Measurements from ENCODE around the gene POLR2L. TPM values are rescaled to one million over a fixed set of nuclear protein-coding genes. Genes with fewer than 3 reads are reported as not detected.

The POLR2L gene
- total and polyA plus RNA-seq, 2 of the 13 experiments (the other 11 are each of a cell fraction or from before 2014, with no cell fraction given), result 104 to 114 TPM

- TF ChIP-seq, protein P1, sequence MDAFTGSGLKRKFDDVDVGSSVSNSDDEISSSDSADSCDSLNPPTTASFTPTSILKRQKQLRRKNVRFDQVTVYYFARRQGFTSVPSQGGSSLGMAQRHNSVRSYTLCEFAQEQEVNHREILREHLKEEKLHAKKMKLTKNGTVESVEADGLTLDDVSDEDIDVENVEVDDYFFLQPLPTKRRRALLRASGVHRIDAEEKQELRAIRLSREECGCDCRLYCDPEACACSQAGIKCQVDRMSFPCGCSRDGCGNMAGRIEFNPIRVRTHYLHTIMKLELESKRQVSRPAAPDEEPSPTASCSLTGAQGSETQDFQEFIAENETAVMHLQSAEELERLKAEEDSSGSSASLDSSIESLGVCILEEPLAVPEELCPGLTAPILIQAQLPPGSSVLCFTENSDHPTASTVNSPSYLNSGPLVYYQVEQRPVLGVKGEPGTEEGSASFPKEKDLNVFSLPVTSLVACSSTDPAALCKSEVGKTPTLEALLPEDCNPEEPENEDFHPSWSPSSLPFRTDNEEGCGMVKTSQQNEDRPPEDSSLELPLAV (CRISPR knock-in tag; conservative IDR thresholded peaks at IDR 0.05; ENCODE audit: low read depth), result no peak
- TF ChIP-seq, protein P2, sequence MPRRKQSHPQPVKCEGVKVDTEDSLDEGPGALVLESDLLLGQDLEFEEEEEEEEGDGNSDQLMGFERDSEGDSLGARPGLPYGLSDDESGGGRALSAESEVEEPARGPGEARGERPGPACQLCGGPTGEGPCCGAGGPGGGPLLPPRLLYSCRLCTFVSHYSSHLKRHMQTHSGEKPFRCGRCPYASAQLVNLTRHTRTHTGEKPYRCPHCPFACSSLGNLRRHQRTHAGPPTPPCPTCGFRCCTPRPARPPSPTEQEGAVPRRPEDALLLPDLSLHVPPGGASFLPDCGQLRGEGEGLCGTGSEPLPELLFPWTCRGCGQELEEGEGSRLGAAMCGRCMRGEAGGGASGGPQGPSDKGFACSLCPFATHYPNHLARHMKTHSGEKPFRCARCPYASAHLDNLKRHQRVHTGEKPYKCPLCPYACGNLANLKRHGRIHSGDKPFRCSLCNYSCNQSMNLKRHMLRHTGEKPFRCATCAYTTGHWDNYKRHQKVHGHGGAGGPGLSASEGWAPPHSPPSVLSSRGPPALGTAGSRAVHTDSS (CRISPR knock-in tag; conservative IDR thresholded peaks at IDR 0.05), result peak; percentile 53; the same call in 1 of the 2 replicates
- TF ChIP-seq CCAR2 (optimal IDR thresholded peaks at IDR 0.05; ENCODE audit: low read depth, low read length), result no peak
Measured at GRCh38 chr11:798093-798713, 44.1 kb downstream of the POLR2L start, which contains the start of gene SLC25A22 (continued).

- in situ Hi-C loops (cut with HindIII; ENCODE audit: extremely low pct_ligation_motif_present, low pct_unique_long_range_greater_than_20kb), result no loop called here
- Histone ChIP-seq H3K27ac (ENCODE audit: extremely low read length, insufficient read depth, low read length) (peak overlapping the region; percentile 80), H3K36me3 (replicated peaks in 1 of 2; ENCODE audit: control insufficient read depth in 1 of 2, insufficient read depth in 2 of 2, low read length in 2 of 2) (peaks cover 6% of the 10 kb centered on the region in 2 experiments; a peak in 3 of 5 replicates), H3K9me3 (ENCODE audit: low read length) (no peaks in the 10 kb centered on the region), H3K4me1 (ENCODE audit: insufficient read depth, low read length) (no peaks in the 10 kb centered on the region), H3K27me3 (ENCODE audit: control insufficient read depth in 1 of 2, insufficient read depth in 2 of 2, low read length in 2 of 2) (no peaks in the 10 kb centered on the region; a peak in 1 of 5 replicates), H2AFZ (ENCODE audit: low read length) (no peak overlapping the region), H3K4me3 (replicated peaks in 1 of 3; ENCODE audit: insufficient read depth in 1 of 3, low read depth in 2 of 3, low read length in 3 of 3) (peak overlapping the region; percentile 70 to 97 (median 94)), H3K4me2 (ENCODE audit: low read depth, low read length) (peak overlapping the region; percentile 100), H3K9ac (ENCODE audit: insufficient read depth, low read depth, low read length) (peak overlapping the region; percentile 82), H4K20me1 (ENCODE audit: insufficient read depth, low read length) (no peaks in the 10 kb centered on the region), H3K79me2 (ENCODE audit: insufficient read depth, low read length) (peaks cover 4% of the 10 kb centered on the region)
- FAIRE-seq (peak; percentile 51), ATAC-seq (peak; percentile 61), DNase-seq (ENCODE audit: low spot score) (peak; percentile 78)
- WGBS (ENCODE audit: low lambda C conversion rate), result 1% methylated on average over 26 of the region's 57 CpGs
- ChIA-PET POLR2A (interaction anchor here (0.7 to 5.3 kb wide), 6 partner anchors 8 to 43 kb away, joined by 3 to 44 read pairs (median 26); partner anchors contain the start of genes GATD1, PIDD1, PNPLA2 and RPLP2), CTCF (ENCODE audit: low intra/inter-chr PET ratio, low total read pairs) (interaction anchor here (1.2 kb wide), 1 partner anchor 70 kb away, joined by 4 read pairs; no protein-coding TSS in a partner anchor)
- intact Hi-C loops (cut with micrococcal nuclease; ENCODE audit: unreplicated experiment), result no loop called here
- BruUV-seq (replicated peaks), result TSS peak; percentile 42
- no peak for TF ChIP-seq RELA (CRISPR knock-in tag; IDR thresholded peaks at IDR 0.05)
- TF ChIP-seq RARA (CRISPR knock-in tag; IDR thresholded peaks at IDR 0.05), result no peak
- TF ChIP-seq ZNF496 (CRISPR knock-in tag; IDR thresholded peaks at IDR 0.05; ENCODE audit: insufficient replicate concordance), result no peak
- no peak for TF ChIP-seq MYNN (CRISPR knock-in tag; IDR thresholded peaks at IDR 0.05; ENCODE audit: low read depth)
- TF ChIP-seq ZSCAN25 (CRISPR knock-in tag; IDR thresholded peaks at IDR 0.05), result peak; percentile 83
- no peak for TF ChIP-seq RARG (CRISPR knock-in tag; IDR thresholded peaks at IDR 0.05; ENCODE audit: low read depth)
- TF ChIP-seq SRSF4 (IDR thresholded peaks at IDR 0.05; ENCODE audit: low read depth, low read length, poor library complexity, severe bottlenecking), result no peak
- TF ChIP-seq ZNF329 (CRISPR knock-in tag; IDR thresholded peaks at IDR 0.05; ENCODE audit: low read depth), result no peak
- TF ChIP-seq ZNF629 (CRISPR knock-in tag; conservative IDR thresholded peaks at IDR 0.05), result no peak
- TF ChIP-seq, protein P3, sequence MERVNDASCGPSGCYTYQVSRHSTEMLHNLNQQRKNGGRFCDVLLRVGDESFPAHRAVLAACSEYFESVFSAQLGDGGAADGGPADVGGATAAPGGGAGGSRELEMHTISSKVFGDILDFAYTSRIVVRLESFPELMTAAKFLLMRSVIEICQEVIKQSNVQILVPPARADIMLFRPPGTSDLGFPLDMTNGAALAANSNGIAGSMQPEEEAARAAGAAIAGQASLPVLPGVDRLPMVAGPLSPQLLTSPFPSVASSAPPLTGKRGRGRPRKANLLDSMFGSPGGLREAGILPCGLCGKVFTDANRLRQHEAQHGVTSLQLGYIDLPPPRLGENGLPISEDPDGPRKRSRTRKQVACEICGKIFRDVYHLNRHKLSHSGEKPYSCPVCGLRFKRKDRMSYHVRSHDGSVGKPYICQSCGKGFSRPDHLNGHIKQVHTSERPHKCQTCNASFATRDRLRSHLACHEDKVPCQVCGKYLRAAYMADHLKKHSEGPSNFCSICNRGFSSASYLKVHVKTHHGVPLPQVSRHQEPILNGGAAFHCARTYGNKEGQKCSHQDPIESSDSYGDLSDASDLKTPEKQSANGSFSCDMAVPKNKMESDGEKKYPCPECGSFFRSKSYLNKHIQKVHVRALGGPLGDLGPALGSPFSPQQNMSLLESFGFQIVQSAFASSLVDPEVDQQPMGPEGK (CRISPR knock-in tag; IDR thresholded peaks at IDR 0.05), result no peak; the same call in none of the 2 replicates
- TF ChIP-seq ZSCAN22 (CRISPR knock-in tag; IDR thresholded peaks at IDR 0.05), result no peak
- no peak for TF ChIP-seq KLF6 (CRISPR knock-in tag; IDR thresholded peaks at IDR 0.05)
Measured at GRCh38 chr11:797296-798092, 44.8 kb downstream of the POLR2L start.
